ENCODE measurements around the gene HTR3B.
"Not testable (repeated sequence)": the region's sequence is repeated elsewhere in the genome, so short reads cannot be mapped to it uniquely, and the experiment has no call there.

HTR3B gene

DNA sequence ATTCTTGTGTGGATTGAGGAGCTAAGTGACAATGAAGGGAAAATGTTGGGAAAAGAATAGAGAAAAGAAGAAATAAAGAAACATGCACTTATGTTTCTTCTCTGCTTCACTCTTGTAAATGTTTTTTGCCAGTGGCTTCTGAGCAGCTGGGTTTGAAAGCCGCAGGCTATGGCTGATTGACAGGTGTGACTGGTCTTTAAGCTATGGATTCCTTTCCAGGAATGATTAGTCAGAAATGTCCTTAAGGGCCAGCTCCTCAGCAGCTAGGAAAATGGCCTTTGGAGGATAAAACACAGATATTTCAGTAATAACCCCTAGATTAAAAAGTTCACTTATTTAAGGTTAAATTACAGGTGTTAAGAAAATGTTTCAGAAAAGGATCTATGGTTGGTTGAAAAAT, 22.7 kb upstream of the HTR3B start:
- DNase-seq (ENCODE audit: low read depth in 2 of 2), result no peak

DNA sequence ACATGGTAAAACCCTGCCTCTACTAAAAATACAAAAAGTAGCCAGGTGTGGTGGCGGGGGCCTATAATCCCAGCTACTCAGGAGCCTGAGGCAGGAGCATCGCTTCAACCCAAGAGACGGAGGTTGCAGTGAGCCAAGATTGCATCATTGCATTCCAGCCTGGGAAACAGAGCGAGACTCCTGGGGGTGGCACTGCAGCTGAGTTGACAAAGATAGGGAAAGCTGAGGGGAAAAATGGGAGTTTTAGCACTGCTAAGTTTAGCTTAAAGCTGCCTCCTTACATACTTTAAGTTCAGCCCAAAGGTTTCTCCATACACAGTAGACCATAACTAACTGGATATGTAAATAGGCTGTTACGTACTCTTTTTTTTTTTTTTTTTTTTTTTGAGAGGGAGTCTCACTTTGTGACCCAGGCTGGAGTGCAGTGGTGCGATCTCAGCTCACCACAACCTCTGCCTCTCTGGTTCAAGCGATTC, 20.2 kb upstream of the HTR3B start:
- DNase-seq (ENCODE audit: low read depth in 2 of 2), result no peak

- DNase-seq (ENCODE audit: low read depth in 2 of 2), result no peak
These were observed 18.7 kb upstream of the HTR3B start for GRCh38 chr11:113885897-113886296.

DNA sequence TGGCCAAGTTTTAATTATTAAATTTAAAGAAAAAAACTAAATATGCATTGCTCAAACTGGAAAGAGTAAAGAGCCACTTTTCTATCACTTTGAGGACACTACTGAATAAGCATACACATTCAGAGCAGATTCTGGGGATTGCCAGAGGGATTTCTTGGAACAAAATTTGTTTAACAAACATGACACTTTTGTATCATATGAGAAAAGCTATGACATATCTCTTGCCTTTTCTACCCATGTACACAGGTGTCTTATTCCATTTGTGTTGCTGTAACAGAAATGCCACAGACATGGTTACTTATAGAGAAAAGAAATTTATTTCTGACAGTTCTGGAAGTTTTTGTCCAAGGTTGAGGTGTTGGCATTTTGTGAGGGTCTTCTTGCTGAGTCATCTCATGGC, 15.7 kb upstream of the HTR3B start:
- DNase-seq (ENCODE audit: low read depth in 2 of 2), result no peak

- no peak for DNase-seq (ENCODE audit: low read depth in 2 of 2)
These were observed 10.1 kb upstream of the HTR3B start for GRCh38 chr11:113894421-113894996.

DNA sequence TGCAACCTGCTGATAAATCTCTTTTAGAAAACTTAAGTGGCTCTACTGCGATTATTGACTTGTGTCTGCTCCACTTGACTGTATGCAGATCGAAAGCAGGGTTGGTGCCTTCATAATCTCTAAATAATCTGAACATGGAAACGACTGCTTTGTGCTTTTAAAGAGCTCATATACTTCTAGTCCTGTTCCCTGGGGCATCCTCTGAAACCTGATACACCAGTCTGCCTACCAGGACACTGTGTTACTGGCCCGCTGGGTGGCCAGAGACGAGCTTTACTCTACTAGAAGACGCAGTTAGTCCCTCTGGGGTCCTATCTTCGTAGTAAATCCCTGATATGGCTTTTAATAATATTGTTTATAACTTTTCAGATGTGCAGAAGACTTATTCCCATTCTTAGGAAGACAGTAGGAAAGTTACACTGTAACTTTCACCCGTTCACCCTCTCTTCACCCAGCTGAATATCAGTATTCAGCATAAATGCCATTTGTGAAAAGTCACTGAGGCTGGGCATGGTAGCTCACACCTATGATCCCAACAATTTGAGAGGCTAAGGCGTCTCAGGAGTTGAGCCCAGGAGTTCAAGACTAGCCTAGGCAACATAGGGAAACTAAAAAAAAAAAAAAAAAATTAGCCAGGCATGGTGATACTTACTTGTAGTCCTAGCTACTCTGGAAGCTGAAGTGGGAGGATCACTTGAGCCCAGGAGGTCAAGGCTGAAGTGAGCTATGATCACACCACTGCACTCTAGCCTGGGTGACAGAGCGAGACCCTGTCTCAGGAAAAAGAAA, 9.0 kb upstream of the HTR3B start:
- DNase-seq (ENCODE audit: low read depth in 2 of 2), result no peak

- no peak for DNase-seq (ENCODE audit: low read depth in 2 of 2)
These were observed 8.3 kb upstream of the HTR3B start for GRCh38 chr11:113896156-113896879.

GRCh38 chr11:113901141-113901540, 3.5 kb upstream of the HTR3B start:
- no peak for DNase-seq (ENCODE audit: low read depth in 2 of 2)

- DNase-seq (ENCODE audit: low read depth in 2 of 2), result no peak
These were observed 1.4 kb downstream of the HTR3B start for GRCh38 chr11:113906038-113906437.

- no peak for DNase-seq (ENCODE audit: low read depth in 2 of 2)
These were observed 1.9 kb downstream of the HTR3B start for GRCh38 chr11:113906516-113906915.

DNA sequence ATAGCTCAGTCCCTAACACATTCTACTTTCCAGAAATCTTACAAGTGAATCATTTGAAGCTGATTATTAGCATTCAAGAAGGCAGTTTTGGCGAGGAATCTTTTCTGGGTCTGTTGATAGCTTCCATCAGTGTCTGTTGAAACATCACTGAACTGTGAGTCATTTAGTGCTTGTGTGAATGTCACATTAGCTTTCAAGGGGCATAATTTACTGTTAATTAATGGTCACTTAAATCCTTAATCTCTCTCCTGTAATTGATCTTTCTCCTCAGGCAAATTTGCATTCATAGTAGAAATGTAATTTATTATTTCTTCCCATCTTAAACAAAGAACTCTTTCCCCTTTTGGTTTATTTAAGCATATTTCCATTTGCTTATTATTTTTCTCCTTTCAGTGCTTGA, 2.6 kb downstream of the HTR3B start:
- DNase-seq (ENCODE audit: low read depth in 2 of 2), result no peak

GRCh38 chr11:113907681-113908080, 3.1 kb downstream of the HTR3B start:
- no peak for DNase-seq (ENCODE audit: low read depth in 2 of 2)

DNA sequence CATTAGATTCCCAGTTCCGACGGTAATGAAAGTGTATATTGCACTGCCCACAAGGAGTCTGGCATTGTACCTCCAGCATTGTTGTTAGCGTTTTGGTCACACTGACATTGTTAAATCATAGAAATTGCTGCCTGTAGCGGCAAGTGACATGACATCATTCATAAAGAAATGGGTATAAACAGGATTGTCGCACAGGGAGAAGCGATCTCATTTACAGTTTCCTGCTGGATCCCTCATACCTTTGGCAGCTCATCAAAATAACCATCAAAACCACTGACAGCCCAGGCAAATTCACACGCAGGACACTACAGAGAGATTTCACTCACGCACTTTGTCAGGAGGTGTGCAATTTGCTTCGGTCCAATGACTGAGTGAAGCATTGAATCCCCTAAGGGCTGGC, 3.5 kb downstream of the HTR3B start:
- no peak for DNase-seq (ENCODE audit: low read depth in 2 of 2)

- not testable (repeated sequence) for DNase-seq (ENCODE audit: low read depth in 2 of 2)
These were observed 6.9 kb downstream of the HTR3B start for GRCh38 chr11:113911491-113911890.

GRCh38 chr11:113923572-113923971, 19.0 kb downstream of the HTR3B start:
- no peak for DNase-seq (ENCODE audit: low read depth in 2 of 2)

DNA sequence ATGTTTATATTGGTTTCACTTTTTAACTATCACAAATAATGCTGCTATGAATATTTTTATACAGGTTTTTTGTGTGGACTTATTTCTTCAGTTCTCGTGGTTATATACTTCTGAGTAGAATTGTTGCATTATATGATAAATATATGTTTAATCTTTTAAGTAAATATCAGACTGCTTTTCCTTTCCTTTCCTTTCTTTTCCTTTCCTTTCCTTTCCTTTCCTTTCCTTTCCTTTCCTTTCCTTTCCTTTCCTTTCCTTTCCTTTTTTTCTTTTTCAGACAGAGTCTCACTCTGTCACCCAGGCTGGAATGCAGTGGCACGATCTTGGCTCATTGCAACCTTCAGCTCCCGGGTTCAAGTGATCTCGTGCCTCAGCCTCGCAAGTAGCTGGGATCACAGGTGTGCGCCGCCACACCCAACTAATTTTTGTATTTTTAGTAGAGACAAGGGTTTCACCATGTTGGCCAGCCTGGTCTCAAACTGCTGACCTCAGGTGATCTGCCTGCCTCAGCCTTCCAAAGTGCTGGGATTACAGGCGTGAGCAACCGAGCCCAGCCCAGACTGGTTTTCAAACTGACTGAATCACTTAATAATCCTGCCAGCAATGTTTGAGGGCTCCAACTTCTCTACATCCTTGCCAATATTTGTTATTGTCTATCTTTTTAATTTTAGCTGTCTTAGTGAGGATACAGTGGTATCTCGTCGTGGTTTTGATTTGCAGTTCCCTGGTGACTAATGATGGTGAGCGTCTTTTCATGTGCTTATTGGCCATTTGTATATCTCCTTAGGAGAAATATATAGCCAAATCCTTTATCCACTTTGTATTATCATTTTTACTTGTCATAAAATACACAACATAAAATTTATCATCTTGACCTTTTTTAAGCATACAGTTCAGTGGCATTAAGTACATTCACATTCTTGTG, 21.9 kb downstream of the HTR3B start:
- DNase-seq (ENCODE audit: low read depth in 2 of 2), result no peak

- no peak for DNase-seq (ENCODE audit: low read depth in 2 of 2)
These were observed 23.7 kb downstream of the HTR3B start for GRCh38 chr11:113928311-113928710.

DNA sequence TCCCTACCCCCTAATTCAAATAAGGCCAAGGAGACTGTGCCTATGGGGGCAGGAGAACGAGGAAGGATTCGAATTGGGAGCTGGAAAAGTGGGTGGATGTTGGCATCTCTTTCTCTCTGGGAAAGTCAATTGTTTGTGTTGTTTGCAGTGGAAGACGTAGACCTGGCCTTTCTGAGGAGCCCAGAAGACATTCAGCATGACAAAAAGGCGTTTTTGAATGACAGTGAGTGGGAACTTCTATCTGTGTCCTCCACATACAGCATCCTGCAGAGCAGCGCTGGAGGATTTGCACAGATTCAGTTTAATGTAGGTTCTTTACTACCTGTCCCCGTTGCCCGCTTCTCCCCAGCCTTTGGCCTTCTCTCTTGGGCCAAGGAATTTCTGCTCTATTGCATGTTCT, 28.2 kb downstream of the HTR3B start:
- DNase-seq (ENCODE audit: low read depth in 2 of 2), result no peak

DNA sequence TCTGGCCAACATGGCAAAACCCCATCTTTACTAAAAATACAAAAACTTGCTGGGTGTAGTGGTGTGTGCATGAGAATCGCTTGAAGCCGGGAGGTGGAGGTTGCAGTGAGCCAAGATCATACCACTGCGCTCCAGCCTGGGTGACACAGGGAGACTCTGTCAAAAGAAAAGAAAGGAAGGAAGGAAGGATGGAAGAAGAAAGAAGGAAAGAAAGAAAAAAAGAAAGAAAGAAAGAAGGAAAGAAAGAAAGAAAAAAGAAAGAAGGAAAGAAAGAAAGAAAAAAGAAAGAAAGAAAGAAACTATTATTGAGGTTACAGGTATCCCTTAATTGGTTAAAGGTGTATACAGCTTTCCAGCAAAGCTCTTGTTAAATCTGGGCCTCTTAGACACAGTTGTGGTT, 29.6 kb downstream of the HTR3B start:
- not testable (repeated sequence) for DNase-seq (ENCODE audit: low read depth in 2 of 2)

DNA sequence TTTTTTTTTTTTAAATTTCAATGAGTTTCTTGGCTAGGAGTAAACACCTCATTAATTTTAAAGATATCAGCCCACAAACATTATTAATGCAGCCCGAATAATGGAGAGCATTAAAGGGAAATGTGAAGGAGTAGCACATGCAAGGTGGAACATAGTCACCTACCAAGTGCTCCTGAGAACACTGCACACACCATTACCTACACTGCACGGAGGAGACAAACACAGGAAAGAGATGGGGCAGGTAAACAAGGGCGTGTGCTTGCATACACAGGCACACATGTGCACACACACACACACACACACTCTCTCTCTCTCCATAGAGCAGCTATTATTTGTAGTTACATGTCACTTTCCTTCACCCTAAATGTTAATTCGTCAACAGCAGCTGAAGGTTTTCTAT, 30.2 kb downstream of the HTR3B start:
- DNase-seq (ENCODE audit: low read depth in 2 of 2), result no peak

GRCh38 chr11:113935858-113936257, 31.3 kb downstream of the HTR3B start:
- no peak for DNase-seq (ENCODE audit: low read depth in 2 of 2)

DNA sequence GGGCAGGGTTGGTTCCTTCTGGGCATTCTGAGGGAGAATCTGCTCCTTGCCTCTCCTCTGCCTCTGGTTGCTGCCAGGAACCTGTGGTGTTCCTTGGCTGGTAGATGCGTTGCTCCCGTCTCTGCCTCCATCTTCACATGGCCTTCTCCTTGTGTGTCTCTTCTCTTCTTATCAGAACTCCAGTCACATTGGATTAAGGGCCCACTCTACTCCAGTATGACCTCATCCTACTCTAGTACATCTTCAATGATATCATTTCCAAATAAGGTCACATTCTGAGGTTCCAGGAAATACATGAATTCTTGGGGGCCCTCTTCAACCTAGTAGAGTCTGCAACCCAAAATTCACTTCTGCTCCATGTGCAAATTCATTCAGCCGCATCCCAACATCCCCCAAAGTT, 33.3 kb downstream of the HTR3B start:
- no peak for DNase-seq (ENCODE audit: low read depth in 2 of 2)

Data from stimulated activated CD4-positive, alpha-beta T cell treated with anti-CD3 and anti-CD28 coated beads, Interleukin-1b, Interleukin-23, amount 100 ng/mL, for 1 hour (primary cell).